ENCODE data around the gene CCP110.

- TF ChIP-seq GATA2 (IDR thresholded peaks at IDR 0.05; ENCODE audit: low read depth, low read length), result no peak
- no peak for TF ChIP-seq GATA3 (IDR thresholded peaks at IDR 0.05; ENCODE audit: low read depth, low read length)
Measured at GRCh38 chr16:19573997-19574396, 50.3 kb downstream of the CCP110 start.

Data from SH-SY5Y (cell line).